CD4-positive, alpha-beta T cell treated with Interleukin-4 for 4 hours (primary cell): ENCODE data around the gene FLVCR1.

Experiments
- DNase-seq: peaks from one replicate; pipeline ENCODE4 v3.0.0-alpha.2; 2020

Gene FLVCR1

DNA sequence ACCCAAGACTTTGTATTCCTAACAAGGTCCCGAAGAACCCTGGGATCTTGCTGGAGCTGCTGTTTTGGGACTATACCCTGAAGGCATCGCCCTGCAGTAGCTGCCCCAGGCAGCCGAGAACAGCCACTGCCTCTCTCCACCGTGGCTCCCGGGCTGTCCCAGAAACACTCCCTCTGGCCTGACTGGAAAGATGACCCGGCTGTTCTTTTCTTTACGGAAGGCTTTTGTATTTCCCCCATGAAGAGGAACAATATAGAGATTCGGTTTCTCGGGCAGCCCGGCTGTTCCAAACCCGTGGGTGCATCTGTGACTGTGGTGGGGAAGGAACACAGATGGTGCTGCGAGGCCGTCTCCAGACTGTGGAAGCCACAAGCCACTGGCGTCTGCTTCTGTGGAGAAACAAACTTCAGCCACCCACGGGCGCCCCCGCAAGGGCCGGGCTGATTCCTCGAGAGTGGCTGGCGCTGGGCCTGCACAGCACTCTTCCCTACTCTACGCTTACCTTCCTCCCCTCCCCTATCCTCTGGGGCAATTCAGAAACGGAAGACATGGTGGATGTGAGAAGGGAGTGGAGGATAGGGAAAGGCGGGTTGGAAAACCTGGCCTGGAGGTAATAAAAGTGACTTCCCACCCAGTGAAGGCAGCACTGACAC, 58.5 kb downstream of the FLVCR1 start:
- no peak for DNase-seq

DNA sequence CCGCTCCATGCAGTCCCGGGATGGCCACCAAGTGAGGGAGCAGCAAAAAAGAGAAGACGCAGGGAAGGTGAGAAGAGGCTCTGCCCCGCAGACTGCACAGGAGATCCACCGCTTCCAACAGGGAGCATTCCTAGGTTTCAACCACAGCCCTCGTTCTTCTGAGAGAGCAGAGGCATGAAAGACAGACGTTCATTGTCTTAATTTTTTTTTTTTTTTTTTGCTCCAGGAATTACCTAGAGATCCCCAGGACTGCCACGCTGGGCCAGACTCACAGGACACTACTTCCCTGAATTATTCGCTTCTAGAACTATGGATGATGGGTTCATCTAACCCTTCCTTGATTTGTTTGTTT, 59.0 kb downstream of the FLVCR1 start:
- no peak for DNase-seq

DNA sequence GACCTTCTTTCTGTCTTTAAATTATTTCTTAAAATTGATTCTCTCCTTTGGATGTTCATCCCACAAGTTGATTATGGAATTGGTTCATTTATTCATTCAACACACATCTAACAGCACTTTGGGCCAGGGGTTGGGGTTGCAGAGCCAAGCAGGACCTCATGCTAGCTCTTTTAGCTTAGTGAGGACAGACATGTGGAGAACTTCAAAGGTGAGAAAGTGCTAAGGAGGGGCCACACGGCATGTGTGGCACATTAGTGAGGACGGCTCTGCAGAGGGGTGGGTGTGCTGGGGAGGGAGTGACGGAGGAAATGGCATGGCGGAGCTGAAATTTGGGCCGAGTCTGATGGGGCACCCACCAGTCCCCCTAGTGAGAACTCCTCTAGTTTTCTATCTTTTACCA, 59.8 kb downstream of the FLVCR1 start:
- DNase-seq: no peak

DNA sequence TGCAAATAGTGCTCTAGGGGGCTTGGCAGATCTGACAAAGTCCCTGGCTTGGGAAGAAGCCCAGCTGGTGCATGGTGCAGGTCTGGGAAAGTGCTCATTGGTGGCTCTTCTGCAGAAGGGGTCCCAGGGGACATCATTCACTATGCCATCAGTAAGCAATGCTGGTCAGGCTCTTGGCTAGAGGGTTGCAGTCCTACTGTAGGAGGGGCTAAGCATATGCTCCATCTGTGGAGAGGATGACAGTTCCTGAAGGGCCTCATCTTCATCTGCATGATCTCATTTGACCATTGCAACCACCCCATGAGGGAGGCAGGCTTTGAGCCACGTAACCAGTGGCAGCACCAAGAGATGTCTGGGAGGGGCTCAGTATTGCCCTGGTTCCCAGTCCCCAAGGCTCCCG, 60.7 kb downstream of the FLVCR1 start:
- DNase-seq: no peak

DNA sequence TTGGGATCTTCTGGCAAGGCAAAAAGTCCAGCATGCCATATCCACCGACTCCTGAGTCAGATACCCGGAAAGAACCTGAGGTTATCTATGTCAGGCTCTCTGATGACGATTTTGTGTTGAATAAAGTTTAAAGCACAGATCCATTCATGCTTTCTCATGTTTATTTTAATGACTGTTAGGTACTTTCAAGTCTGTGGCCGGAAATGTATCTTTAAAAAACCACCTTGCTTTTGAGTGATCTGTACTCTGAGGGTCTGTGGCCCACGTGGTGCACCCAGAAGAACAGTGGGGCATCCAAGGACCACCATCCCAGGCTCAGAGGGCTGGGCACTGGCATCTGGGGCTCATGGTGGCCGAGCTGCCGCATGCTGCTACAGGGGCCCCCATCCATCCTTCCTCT, 62.2 kb downstream of the FLVCR1 start:
- DNase-seq: no peak

DNA sequence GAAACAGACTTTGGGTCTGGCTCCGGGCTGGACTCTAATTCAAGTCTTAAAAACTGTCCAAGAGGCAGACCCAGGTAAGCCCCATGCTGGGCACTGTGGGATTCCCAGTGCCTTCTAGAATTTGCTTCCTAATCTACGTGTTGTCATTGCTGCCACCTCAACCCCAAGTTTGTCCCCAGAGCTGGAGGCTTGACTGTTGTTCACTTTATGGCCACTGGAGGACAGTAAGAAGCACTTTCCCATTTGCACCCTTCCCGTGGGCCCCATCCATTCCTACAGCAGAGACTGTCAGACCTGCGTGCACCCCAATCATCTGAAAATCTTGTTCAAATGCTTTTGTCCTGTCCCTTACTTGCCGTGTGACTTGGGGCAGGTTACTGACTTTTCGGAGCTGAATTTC, 62.8 kb downstream of the FLVCR1 start:
- DNase-seq: no peak

DNA sequence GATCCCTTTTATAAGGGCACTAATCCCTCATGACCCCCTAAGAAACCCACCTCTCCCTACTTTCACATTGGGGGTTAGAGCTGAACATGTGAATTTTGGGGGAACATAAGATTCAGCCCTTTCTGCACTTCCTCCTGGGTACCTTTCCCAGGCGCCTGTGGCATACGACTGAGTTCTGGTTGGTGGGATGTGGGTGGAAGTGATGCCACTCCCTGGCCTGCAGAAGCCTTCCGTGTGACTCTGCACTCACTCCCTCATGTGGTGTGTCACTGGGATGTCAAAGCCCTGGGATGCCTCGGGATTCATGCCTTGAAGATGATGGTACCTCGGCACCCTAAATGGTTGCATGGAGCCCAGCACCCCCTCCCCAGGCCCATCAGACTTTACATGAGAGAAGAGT, 63.9 kb downstream of the FLVCR1 start:
- no peak for DNase-seq

DNA sequence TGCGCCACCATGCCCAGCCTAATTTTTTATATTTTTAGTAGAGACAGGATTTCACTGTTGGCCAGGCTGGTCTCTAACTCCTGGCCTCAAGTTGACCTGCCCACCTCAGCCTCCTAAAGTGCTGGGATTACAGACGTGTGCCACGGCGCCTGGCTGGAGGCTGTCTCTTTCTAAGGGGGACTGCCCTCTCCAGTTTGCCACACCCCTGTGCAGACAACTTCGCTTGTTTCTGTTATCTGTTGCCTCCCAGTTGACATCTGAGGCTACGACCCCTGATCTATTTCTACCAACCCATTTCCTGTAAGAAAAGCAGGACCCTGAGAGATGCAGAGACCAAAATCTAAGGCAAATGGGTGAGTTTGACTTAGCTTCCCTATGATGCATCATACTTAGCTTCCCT, 68.3 kb downstream of the FLVCR1 start:
- no peak for DNase-seq

DNA sequence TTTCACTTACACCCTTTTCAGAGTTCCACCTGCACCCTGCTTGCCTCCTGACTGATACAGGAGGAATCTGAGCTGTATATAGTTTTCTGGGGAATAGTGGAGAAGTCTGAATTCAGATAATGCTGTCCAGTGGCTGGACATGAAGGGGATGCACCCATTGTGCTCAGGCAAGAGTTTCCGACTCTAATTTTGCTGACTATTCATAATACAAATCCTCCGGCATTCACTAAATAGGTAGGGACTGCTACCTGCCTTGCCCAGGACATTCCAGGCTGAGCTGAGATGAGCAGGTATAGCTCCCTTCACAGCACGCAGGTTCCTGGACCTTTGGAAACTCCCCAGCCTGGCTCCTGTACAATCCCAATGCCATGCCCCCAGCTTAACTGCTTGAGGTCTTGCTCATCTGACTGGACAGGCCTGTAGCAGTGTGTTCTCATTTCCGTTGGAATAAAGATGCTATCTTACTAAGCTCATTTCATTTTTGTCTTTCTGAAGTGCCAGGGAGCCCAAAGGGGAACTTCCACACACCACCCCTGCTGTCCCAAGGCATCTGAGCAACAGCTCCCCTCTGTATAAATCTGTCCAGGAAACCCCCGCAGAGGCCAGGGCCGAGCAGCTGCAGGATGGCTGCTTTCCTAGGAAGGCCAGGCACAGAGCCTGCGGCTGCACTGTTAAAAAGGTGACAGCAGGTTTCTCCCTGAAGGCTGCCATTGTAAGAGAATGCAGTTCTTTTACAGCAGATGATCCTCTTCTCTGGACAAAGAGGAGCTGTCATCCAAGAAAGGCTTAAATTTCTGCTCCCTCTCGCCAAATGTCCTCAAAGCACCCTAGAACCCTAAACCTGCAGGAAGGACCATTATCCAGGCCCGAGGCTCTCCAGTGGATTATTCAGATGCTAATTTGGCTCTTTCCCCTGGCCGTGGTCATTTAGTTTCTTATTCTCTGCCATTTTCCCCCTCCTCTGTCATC, 70.5 kb downstream of the FLVCR1 start:
- no peak for DNase-seq

DNA sequence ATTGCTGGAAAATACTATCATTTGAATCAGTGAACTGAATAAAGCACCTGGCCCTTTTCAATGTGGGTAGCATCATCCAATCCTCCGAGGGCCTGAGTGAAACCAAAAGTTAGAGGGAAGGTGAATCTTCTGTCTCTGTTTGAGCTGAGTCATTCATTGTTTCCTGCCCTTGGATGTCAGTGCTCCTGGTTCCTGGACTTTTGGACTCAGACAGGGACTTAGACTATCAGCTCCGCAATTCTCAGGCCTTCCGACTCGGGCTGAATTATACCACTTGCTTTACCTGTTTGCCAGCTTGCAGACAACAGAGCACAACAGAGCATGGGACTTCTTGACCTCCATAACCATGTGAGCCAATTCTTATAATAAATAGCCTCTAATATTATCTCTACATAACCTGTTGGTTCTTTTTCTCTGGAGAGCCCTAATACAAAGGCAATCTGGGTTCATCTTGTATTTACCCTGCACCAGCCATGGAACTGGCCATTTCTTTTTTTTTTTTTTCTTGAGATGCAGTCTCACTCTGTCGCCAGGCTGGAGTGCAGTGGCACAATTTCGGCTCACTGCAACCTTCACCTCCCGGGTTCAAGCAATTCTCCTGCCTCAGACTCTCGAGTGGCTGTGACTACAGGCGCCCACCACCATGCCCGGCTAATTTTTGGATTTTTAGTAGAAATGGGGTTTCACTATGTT, 73.1 kb downstream of the FLVCR1 start:
- DNase-seq: no peak

DNA sequence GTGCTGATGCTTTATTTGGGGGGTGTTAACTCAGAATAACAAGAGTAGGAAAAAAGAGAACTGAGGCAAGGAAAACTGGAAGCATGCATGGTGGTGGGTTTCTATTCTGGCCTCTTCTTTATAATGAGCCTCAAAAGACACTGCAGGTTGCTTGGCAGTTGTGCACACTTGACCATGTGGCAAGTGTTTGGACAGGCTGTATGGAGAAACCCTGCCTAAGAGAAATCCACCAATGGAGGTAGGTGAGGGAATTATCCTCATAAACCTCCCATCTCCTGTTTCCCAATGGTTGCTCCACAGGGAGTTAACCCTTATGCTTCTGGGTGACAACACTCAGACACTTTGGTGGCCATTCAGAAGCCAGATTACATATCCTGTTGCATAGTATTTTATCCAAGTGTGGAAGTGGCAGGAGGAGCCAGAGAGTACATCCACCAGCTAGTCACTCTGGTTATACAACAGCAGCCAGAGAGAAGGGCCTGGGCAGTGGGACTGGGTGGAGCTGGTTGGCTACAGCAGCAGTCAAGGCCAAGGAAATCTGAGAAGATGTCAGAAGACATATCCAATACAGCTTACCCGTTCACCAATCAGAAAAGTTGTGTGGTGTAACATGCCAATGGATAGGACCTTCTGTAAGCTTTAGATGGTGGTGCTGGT, 75.9 kb downstream of the FLVCR1 start:
- DNase-seq: no peak

DNA sequence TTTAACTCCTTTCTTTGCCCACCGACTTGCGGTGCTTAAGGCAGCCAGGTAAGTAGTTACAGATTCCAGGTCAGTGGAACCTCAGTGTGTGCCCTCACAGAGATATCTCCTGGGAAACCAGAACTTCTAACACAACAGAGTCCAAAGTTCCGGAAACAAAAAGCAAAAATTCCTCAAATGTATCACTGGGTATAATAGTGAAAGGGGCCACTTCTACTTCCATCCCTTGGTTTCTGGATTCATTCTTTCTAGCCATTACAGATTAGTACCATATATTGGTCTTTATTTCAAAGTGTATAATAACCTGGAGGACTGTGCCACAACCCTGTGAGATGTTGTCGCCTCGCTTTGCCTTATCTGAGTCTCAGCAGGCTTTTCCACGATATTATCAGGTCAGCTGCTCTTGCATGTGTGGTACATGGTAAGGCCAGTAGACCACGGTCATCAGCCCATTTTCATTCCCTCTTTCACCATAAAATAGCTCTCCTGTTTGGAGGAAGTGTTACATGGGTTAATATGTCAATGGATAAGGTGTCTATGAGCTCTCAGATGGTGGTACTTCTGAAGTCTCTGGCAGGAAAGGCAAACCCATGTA, 77.4 kb downstream of the FLVCR1 start:
- DNase-seq: no peak

DNA sequence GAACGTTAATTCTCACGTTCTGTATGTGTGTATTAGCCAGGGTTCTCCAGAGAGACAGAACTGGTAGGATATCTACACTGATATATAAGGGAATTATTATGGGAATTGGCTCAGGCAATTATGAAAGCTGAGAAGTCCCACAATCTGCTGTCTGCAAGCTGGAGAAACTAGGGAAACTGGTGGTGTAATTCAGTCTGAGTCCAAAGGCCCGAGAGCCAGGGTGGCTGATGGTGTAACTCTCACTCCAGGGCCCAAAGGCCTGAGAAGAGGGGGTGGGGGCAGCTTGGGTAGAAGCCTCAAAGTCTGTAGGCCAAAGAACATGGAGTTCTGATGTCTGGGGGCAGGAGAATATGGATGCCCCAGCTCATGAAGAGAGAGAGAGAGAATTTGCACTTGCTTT, 79.0 kb downstream of the FLVCR1 start:
- no peak for DNase-seq

DNA sequence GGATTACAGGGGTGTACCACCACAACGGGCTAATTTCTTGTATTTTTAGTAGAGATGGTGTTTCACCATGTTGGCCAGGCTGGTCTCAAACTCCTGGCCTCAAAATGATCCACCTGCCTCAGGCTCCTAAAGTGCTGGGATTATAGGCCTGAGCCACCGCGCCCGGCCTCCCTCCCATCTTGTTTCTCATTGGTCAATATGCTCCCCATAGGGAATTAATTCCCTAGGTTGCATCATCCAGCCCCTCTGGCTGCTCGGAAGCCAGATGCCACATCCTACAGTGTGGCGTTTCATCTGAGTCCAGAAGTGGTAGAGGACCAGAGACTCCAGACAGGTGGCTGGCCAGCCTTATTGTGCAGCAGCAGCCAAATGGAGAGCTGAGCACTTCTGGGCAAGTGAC, 80.8 kb downstream of the FLVCR1 start:
- no peak for DNase-seq

DNA sequence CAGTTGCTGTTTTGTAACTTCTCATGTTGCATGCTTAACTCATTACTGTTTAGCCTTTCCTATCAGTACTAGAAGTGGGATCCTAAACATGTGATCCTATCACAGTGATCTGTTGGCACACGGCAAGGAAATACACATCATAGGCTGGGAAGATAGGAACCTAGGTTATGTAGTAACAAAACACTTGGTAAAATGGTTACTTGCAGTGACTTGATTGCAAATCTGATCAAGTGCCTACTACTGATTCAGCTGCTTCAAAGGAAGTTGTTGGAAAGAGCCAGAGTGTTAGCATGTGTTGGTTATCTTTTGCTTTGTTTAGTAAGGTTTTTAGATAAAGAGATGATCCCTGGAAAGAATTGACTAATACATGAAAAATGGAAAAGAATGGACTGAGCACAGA, 83.4 kb downstream of the FLVCR1 start:
- DNase-seq: no peak

DNA sequence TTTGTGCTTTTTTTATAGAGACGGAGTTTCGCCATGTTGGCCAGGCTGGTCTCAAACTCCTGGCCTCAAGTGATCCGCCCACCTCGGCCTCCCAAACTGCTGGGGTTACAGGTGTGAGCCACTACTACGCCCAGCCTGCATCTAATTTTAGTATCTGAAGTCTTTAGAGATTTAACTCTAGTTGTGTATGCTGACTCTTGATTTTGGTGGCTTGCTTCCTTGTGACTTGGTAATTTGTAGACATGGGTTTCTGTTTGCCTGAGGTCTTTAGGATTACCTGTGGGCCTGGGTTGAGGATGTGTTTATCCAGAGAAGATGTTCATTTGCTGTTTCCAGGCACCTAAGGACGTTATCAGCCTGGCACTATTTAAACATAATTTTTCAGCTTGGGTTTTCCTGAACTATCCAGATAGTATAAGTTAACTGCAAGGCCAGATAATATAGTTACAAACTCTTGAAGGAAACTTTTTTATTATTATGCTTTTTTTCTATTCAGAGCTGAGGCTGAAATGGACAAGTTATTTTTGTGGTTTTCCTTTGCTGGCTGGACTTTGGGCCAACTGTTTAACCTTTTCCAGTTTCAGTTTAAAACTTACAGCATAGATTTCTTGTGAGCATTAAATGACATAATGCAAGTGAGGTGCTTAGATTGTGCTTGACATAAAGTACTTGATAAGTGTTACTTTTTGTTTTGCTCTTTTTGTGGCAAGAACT, 84.8 kb downstream of the FLVCR1 start:
- DNase-seq: no peak

DNA sequence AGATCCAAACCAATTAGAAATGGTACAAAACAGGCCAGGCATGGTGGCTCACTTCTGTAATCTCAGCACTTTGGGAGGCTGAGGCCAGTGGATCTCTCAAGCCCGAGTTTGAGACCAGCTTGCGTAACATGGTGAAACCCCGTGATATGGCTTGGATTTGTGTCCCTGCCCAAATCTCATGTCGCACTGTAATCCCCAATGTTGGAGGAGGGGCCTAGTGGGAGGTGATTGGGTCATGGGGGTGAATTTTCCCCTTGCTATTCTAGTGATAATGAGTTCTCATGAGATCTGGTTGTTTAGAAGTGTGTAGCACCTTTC, 85.3 kb downstream of the FLVCR1 start:
- DNase-seq: no peak

DNA sequence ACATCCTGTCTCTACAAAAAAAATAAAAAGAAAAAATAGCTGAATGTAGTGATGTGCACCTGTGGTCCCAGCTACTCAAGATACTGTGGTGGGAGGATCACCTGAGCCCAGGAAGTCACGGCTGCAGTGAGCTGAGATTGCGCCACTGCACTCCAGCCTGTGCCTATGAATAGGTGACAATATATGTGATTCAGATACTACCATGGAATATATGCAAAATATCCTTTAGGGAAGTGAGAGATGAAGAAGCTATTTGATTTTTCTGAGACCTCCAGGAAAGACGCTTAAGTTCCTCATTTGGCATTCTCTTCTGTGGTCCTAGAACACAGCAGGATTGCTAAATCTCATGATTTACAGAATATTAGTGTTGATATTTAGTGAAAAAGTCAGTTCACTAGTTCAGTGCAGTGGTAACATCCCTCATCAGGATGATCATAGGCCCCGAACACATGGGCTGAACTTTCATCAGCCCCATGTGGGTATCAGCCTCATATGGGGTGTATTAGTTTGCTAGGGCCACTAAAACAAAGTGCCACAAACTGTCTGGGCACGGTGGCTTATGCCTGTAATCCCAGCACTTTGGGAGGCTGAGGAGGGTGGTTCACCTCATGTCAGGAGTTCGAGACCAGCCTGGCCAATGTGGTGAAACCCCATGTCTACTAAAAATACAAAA, 86.3 kb downstream of the FLVCR1 start:
- no peak for DNase-seq

DNA sequence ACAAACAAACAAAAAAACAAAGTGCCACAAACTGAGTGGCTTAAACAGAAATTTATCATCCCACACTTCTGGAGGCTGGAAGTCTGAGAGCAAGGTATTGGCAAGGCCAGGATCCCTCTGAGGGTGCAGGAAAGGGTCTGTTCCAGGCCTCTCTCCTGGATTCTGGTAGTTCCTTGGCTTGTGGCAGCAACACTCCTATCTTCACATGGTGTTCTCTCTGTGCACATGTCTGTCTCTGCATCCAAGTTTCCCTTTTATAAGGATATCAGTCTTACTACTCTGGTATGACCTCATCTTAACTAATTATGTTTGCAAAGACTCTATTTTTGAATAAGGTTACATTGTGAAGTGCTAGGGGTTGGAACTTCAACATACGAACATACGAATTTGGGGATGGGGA, 87.0 kb downstream of the FLVCR1 start:
- DNase-seq: no peak

DNA sequence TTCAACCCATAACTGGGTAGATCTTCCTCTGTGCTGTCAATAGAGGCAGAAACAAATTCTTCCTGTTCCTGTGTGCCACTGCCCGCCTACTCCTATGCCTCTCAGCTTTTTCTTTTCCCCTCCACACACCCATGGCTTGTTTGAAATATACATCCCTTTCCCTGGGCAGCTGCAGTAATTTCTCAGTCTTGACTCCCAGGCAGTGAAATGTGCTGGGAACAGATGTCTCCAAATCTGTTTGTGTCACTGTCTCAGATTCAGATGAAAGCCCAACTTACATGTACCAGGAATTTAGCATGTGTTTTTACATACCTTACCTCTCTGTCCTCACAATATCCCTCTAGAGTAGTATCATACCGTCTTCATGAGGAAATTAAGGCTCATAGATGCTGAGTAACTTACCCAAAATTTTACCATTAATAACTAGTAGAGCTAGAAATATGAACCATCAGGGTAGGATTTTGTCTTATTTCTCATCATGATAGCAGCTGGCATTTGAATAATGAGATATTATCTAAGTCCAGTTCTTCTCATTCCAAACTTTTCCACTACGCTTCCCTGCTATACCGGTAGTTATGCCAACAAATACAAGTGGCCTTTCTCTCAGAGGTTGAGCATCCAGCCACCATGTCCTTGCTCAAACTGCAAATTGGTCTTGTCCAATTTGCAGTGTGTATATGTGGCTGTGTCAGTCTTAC, 87.5 kb downstream of the FLVCR1 start:
- DNase-seq: no peak

DNA sequence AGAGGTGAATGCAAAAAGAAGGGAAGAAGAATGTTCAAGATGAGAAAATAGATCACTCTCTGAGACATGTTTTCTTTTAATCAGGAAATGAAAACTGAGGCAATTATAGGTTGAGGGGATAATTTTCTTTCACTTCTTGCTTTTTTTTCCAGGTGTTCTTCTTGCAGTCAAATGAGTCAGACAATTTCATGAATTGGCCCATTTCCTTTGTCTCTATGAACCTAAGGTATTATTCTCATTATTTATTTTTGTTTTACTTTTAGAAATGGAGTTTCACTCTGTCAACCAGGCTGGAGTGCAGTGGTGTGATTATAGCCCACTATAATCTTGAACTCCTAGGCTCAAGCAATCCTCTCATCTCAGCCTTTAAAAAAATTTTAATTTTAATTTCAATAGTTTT, 88.8 kb downstream of the FLVCR1 start:
- no peak for DNase-seq
